Islet of Langerhans (tissue), 1 donor: ENCODE data around the gene OR5M11.
"Not testable (repeated sequence)": the region's sequence is repeated elsewhere in the genome, so short reads cannot be mapped to it uniquely, and the experiment has no call there.

Source experiments
- FAIRE-seq: peaks from one replicate; lab custom pipeline; 2011; peaks lifted over from hg19 to GRCh38; lab: Jason Lieb, UNC

Gene OR5M11

GRCh38 chr11:56543157-56543556 lies at the start of gene OR5M11:
OR5M11 (minus strand) TSS chr11:56543257; CDS start chr11:56543257, 0 bp downstream.
- no peak for FAIRE-seq

DNA sequence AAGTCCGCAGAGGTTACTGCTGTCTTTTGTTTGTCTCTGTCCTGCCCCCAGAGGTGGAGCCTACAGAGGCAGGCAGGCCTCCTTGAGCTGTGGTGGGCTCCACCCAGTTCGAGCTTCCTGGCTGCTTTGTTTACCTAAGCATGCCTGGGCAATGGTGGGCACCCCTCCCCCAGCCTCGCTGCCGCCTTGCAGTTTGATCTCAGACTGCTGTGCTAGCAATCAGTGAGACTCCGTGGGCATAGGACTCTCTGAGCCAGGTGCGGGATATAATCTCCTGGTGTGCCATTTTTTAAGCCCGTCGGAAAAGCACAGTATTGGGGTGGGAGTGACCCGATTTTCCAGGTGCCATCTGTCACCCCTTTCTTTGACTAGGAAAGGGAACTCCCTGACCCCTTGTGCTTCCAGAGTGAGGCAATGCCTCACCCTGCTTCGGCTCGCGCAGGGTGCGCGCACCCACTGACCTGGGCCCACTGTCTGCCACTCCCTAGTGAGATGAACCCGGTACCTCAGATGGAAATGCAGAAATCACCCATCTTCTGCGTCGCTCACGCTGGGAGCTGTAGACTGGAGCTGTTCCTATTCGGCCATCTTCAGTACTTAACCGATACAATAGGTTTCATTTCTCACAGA lies 49.1 kb upstream of the OR5M11 start:
- not testable (repeated sequence) for FAIRE-seq

DNA sequence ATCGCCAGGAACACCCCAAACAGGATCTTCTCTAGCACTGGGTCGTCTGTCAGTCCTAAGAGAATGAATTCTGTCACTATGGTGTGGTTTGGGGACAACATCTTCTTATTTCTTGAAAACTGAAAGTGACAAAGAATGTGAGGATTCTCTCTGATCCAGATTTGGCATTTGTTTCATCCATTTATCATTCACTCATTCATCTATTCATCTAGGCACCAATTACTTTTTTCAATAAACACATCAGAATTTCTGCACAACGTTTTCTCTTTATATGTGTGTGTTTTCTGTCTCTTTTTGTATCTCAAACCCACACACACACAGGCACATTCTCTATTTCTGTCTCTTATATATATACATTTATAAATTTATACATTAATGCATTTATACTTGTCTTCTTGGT lies 34.6 kb upstream of the OR5M11 start, which contains the start of gene OR5M10:
Gene OR5M10, minus strand, starts transcription at position 101 of the 400 bp plus-strand sequence. Its CDS starts 0 bp downstream, at position 101.
- FAIRE-seq = no peak

DNA sequence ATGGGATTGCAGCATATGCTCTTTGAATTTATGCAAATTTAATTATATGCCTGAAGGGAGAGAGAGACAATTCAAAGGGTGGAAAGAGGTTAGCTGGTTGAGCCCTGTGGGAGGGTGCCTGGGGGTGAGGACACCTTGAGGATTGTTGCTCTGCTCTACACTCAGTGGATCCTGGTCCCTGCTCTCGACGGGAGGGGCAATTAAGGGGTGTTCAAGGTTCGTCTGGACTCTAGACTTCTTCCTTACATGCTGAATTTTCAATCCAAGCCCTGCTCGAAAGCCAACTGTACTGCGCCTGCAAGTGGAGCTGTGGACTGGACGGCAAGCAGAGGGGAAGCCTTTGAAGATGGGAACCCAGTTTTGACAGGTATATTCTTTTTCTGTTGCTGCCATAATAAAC lies 15.5 kb upstream of the OR5M11 start:
- FAIRE-seq = no peak

DNA sequence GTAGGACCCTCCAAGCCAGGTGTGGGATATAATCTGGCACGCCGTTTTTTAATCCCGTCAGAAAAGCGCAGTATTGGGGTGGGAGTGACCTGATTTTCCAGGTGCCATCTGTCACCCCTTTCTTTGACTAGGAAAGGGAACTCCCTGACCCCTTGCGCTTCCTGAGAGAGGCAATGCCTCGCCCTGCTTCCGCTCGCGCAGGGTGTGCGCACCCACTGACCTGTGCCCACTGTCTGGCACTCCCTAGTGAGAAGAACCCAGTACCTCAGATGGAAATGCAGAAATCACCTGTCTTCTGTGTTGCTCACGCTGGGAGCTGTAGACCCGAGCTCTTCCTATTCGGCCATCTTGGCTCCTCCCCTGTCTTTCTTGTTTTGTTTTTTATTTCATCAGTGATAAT lies 11.6 kb upstream of the OR5M11 start:
- FAIRE-seq = not testable (repeated sequence)

GRCh38 chr11:56545531-56545930 lies 2.5 kb upstream of the OR5M11 start:
- FAIRE-seq = no peak

DNA sequence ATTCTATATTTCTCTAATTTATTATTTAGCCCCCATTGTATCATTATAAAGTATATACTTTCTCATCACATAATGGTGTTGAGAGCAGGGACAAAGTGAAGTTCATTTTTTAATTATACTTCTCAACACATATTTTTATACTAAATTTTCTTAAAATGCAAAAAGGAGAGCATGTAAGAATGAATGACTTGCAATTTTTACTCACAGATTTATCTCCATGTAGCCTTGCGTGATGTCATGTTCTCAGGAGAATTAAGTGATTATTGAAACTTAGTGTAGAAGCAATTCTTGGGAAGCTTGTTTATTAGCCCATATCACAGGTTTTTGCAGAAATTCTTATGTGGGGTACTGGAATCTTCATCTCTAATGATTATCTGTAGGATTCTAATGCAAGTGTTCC lies 682 bp upstream of the OR5M11 start:
- no peak for FAIRE-seq

- no peak for FAIRE-seq
Measured at GRCh38 chr11:56533054-56533740, 9.9 kb downstream of the OR5M11 start.

DNA sequence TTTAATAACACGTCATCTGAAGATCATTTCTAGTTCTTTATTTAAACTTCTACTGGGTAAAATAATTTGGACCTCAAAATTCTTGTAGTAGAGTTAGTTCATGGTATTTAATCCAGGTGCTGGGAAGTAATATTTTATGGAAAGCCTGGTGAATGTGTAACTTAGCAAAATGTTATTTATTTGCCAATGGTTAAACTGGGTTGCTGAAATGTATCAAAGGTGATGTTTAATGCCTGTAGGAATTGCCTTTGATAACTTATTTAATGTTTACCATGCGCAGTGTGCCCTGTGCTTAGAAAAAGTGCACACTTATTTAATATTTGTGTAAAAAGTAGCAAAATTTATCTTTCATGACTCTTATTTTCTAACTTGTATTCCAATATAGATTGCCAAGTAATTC lies 11.2 kb downstream of the OR5M11 start:
- FAIRE-seq = no peak

DNA sequence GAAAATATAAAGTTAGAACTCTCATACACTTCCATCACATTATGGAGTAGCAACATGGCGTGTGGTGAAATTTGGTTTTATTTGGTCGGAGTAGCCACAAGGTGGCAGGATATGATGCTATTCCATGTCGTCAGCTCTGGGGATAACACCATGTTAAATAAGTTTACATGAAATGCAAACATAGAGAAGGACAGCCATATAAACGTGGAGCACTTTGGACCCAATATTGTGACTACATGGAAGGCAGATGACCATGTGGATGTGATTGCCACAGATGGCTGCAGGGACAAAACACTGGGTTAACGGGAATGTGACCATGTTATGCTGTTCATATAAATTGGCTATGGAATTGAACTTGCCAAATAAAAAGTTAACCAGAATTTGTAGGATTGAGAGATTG lies 21.0 kb downstream of the OR5M11 start:
- FAIRE-seq = no peak

GRCh38 chr11:56513280-56513679 lies 29.8 kb downstream of the OR5M11 start:
- FAIRE-seq = no peak

DNA sequence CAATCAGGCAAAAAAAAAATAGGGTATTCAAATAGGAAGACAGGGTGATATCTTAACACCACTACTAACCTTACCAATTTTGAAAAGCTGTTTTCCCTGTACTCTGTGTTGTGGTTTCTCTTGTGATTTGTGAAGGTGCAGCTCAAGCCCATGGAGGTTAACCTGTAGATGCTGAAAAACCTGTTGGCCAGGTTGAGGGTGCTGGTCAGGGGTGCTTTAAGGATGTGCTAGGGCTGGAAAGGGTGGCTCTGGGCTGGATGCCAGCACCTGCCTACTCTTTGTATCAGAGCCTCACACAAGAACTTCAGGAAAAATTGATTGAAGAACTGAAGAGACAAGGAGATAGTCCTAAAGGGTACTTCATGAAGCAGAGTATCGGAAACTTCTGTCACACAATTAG lies 33.6 kb downstream of the OR5M11 start:
- no peak for FAIRE-seq

DNA sequence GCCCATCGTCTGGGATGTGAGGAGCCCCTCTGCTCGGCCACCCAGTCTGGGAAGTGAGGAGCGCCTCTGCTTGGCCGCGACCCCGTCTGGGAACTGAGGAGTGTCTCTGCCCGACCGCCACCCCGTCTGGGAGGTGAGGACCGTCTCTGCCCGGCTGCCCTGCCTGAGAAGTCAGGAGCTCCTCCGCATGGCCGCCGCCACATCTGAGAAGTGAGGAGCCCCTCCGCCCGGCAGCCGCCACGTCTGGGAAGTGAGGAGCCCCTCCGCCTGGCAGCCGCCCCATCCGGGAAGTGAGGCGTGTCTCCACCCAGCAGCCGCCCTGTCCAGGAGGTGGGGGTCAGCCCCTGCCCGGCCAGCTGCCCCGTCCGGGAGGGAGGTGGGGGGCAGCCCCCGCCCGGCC lies 46.0 kb downstream of the OR5M11 start:
- no peak for FAIRE-seq

- FAIRE-seq = no peak
Measured at GRCh38 chr11:56495117-56495516, 47.9 kb downstream of the OR5M11 start.
